Stomach (tissue), 9 donors: ENCODE results near the gene NLRP5. TPM values are rescaled to one million over a fixed set of nuclear protein-coding genes. Genes with fewer than 3 reads are reported as not detected.

Source experiments
- DNase-seq, 2 donors: peaks; one replicate each; pipeline versions ENCODE4 v3.0.0 to v3.0.0-alpha.2; 2013 to 2019
- H3K27ac ChIP-seq, 5 donors: fragments of 200-600 bp in 4 of 5; sonication (generic) in 4 of 5; one replicate each; pipeline ENCODE4 v1.5.1; 2013 to 2019; ENCODE audit warnings: mild to moderate bottlenecking in 1 of 5, moderate library complexity in 1 of 5
- H3K27me3 ChIP-seq, 3 donors: fragments of 200-600 bp; sonication (generic); one replicate each; pipeline ENCODE4 v1.5.1; 2017 to 2019; ENCODE audit warnings: mixed run types in 1 of 3
- H3K36me3 ChIP-seq, 4 donors: fragments of 200-600 bp; sonication (generic); 1 replicate in 3 of 4; 2 replicates in 1 of 4; pipeline ENCODE4 v1.5.1; 2016 to 2019
- H3K4me1 ChIP-seq, 4 donors: fragments of 200-600 bp; sonication (generic); one replicate each; pipeline ENCODE4 v1.5.1; 2016 to 2019
- H3K4me3 ChIP-seq, 4 donors: fragments of 200-600 bp; sonication (generic) in 3 of 4; one replicate each; pipeline ENCODE4 v1.5.1; 2016 to 2019; ENCODE audit warnings: mild to moderate bottlenecking in 1 of 4
- H3K9me3 ChIP-seq, 4 donors: fragments of 200-600 bp; sonication (generic); one replicate each; pipeline ENCODE4 v1.5.1; 2016 to 2019
- CTCF ChIP-seq, 7 experiments: fragments of 450-650 bp in 4 of 7; fragments of 200-600 bp in 3 of 7; sonication (generic) in 3 of 7; IDR thresholded peaks; one replicate each; pipeline ENCODE4 v1.5.1; 2016 to 2019; ENCODE audit warnings: antibody characterized with exemption in 7 of 7, control low read depth in 2 of 7, mild to moderate bottlenecking in 1 of 7
- EP300 ChIP-seq: sonication (generic); formaldehyde crosslinking; IDR thresholded peaks from one replicate; pipeline ENCODE4 v1.6.1; 2017; ENCODE audit warnings: antibody characterized with exemption
- POLR2A ChIP-seq, 4 donors: fragments of 450-650 bp; IDR thresholded peaks; one replicate each; pipeline ENCODE4 v1.6.1; 2016; ENCODE audit warnings: antibody characterized with exemption in 4 of 4, control low read depth in 2 of 4, mild to moderate bottlenecking in 1 of 4, moderate library complexity in 1 of 4
- POLR2AphosphoS5 ChIP-seq, 3 donors: sonication (generic); formaldehyde crosslinking; IDR thresholded peaks; one replicate each; pipeline ENCODE4 v1.6.1; 2016; ENCODE audit warnings: antibody characterized with exemption in 3 of 3
- WGBS, 5 donors: extraction: QIAGEN DNeasy Blood & Tissue Kit in 3 of 5; methylation state at CpG; one replicate each; pipeline versions ENCODE4 v1.1.5 to v1.1.7; 2013 to 2018; 5-methylcytosine and 5-hydroxymethylcytosine counted together
- intact Hi-C: fragments of 100-400 bp; cut with DNase I; formaldehyde crosslinking; loops from one replicate; pipeline ENCODE4 v1.15.1; 2023; ENCODE audit warnings: low total_unique reads
- polyA plus RNA-seq, 3 donors: library from polyadenylated mRNA; stranded (reverse); fragments of 200-250 nt; gene quantifications; one replicate each; pipeline ENCODE4 v1.2.3, GENCODE V29; 2013
- total RNA-seq, 5 donors: library from RNA; depleted of rRNA; stranded (reverse); fragments of >200 nt; gene quantifications; one replicate each; pipeline versions ENCODE4 v1.1.0 to v1.2.3, GENCODE V29; 2014 to 2016
- donor health status: healthy with polysubstance abuse.
- donor health status: Bipolar disorder and iron deficiency.
- donor health status: healthy.

Gene NLRP5
- total and polyA plus RNA-seq, 8 donors, result not detected

- no peak overlapping the region for H3K27ac ChIP-seq
- WGBS, 5 donors, result 36 to 46% (median 38%) methylated on average over 3 of the region's 3 CpGs
- TF ChIP-seq EP300 (no peak), POLR2A (IDR thresholded peaks at IDR 0.05) (no peak), POLR2AphosphoS5 (IDR thresholded peaks at IDR 0.05) (no peak), CTCF (IDR thresholded peaks at IDR 0.05) (no peak)
- intact Hi-C loops, result no loop called here
- no peaks in the 10 kb centered on the region for H3K4me1 ChIP-seq
- H3K27me3 ChIP-seq, result peaks cover 0 to 5% (median 0%) of the 10 kb centered on the region in 3 donors
- DNase-seq, result no peak
- H3K9me3 ChIP-seq, result peaks cover 2 to 42% (median 23%) of the 10 kb centered on the region in 4 donors
- H3K4me3 ChIP-seq, result no peak overlapping the region
- no peaks in the 10 kb centered on the region for H3K36me3 ChIP-seq
These were observed 12.6 kb upstream of the NLRP5 start for GRCh38 chr19:55973982-55974381.

GRCh38 chr19:55980415-55980814 is 6.2 kb upstream of the NLRP5 start:
- TF ChIP-seq CTCF (IDR thresholded peaks at IDR 0.05), result no peak
- no peak for TF ChIP-seq POLR2AphosphoS5 (IDR thresholded peaks at IDR 0.05)
- TF ChIP-seq POLR2A (IDR thresholded peaks at IDR 0.05), result no peak
- TF ChIP-seq EP300, result no peak
- Histone ChIP-seq H3K36me3 (no peaks in the 10 kb centered on the region), H3K27me3 (no peaks in the 10 kb centered on the region), H3K4me3 (no peak overlapping the region), H3K27ac (no peak overlapping the region), H3K9me3 (peaks cover 4 to 31% (median 14%) of the 10 kb centered on the region in 4 donors), H3K4me1 (no peaks in the 10 kb centered on the region)
- no peak for DNase-seq
- intact Hi-C loops, result no loop called here
- 70 to 79% (median 71%) methylated on average over 9 of the region's 9 CpGs for WGBS, 5 donors

GRCh38 chr19:55985254-55985653 is 1.3 kb upstream of the NLRP5 start:
- intact Hi-C loops, result no loop called here
- no peak for DNase-seq
- no peaks in the 10 kb centered on the region for H3K27me3 ChIP-seq
- H3K9me3 ChIP-seq, result peaks cover 0 to 10% (median 3%) of the 10 kb centered on the region in 4 donors
- TF ChIP-seq POLR2A (IDR thresholded peaks at IDR 0.05) (no peak), POLR2AphosphoS5 (IDR thresholded peaks at IDR 0.05) (no peak), CTCF (IDR thresholded peaks at IDR 0.05) (no peak), EP300 (no peak)
- H3K4me3 ChIP-seq, result no peak overlapping the region
- H3K4me1 ChIP-seq, result no peaks in the 10 kb centered on the region
- WGBS, 5 donors, result 62 to 82% (median 68%) methylated on average over 1 of the region's 1 CpG
- H3K27ac ChIP-seq, result no peak overlapping the region
- no peaks in the 10 kb centered on the region for H3K36me3 ChIP-seq

- Histone ChIP-seq H3K9me3 (peaks cover 0 to 3% (median under 1%) of the 10 kb centered on the region in 4 donors), H3K36me3 (no peaks in the 10 kb centered on the region), H3K4me3 (no peak overlapping the region), H3K27me3 (no peaks in the 10 kb centered on the region), H3K27ac (no peak overlapping the region), H3K4me1 (no peaks in the 10 kb centered on the region)
- WGBS, 5 donors, result 70 to 84% (median 81%) methylated on average over 5 of the region's 5 CpGs
- intact Hi-C loops, result no loop called here
- no peak for TF ChIP-seq POLR2A (IDR thresholded peaks at IDR 0.05)
- DNase-seq, result no peak
These were observed 4.3 kb downstream of the NLRP5 start for GRCh38 chr19:55990831-55991230.

GRCh38 chr19:55993492-55993891 is 6.9 kb downstream of the NLRP5 start:
- intact Hi-C loops, result no loop called here
- H3K27me3 ChIP-seq, result no peaks in the 10 kb centered on the region
- H3K4me3 ChIP-seq, result no peak overlapping the region
- DNase-seq, result no peak
- no peak for TF ChIP-seq EP300
- TF ChIP-seq POLR2A (IDR thresholded peaks at IDR 0.05), result no peak
- no peak for TF ChIP-seq CTCF (IDR thresholded peaks at IDR 0.05)
- TF ChIP-seq POLR2AphosphoS5 (IDR thresholded peaks at IDR 0.05), result no peak
- 29 to 55% (median 39%) methylated on average over 1 of the region's 1 CpG for WGBS, 5 donors
- no peaks in the 10 kb centered on the region for H3K4me1 ChIP-seq
- H3K27ac ChIP-seq, result no peak overlapping the region
- no peaks in the 10 kb centered on the region for H3K36me3 ChIP-seq
- H3K9me3 ChIP-seq, result peaks cover 0 to 10% (median 2%) of the 10 kb centered on the region in 4 donors
